SU-DHL-6 (cell line): ENCODE results near the gene ELMO1.

Source experiments
- H2AFZ ChIP-seq: fragments of 200-600 bp; sonication (generic); 2 replicates; pipeline ENCODE4 v1.6.1; 2014; ENCODE audit warnings: low read depth, mild to moderate bottlenecking, moderate library complexity, mixed read lengths, antibody characterized with exemption, low read length; ENCODE audit not compliant: severe bottlenecking
- H3F3A ChIP-seq: fragments of 200-600 bp; shearing (Covaris generic); 2 replicates; pipeline ENCODE4 v1.6.0; 2016; ENCODE audit warnings: antibody characterized with exemption, mild to moderate bottlenecking; ENCODE audit not compliant: insufficient read depth
- H3K27ac ChIP-seq: fragments of 200-600 bp; sonication (generic); 2 replicates; pipeline ENCODE4 v1.5.1; 2016; ENCODE audit warnings: low read depth, mild to moderate bottlenecking, low read length, moderate library complexity, mixed read lengths
- H3K27me3 ChIP-seq: fragments of 200-600 bp; sonication (generic), shearing (Covaris generic); 2 replicates; pipeline ENCODE4 v1.6.0; 2014; ENCODE audit warnings: mild to moderate bottlenecking, low read length
- H3K36me3 ChIP-seq: fragments of 200-600 bp; sonication (generic); 2 replicates; pipeline ENCODE4 v1.6.1; 2014; ENCODE audit warnings: mild to moderate bottlenecking, low read length, mixed read lengths
- H3K4me2 ChIP-seq: fragments of 300-600, 200-600 bp; shearing (Covaris generic), sonication (generic); 2 replicates; pipeline ENCODE4 v1.6.0; 2014; ENCODE audit warnings: low read length, low read depth, mild to moderate bottlenecking; ENCODE audit not compliant: poor library complexity, severe bottlenecking
- H3K4me3 ChIP-seq: fragments of 200-600 bp; sonication (generic); 2 replicates; pipeline ENCODE4 v1.5.1; 2014; ENCODE audit warnings: antibody characterized with exemption, low read length, mild to moderate bottlenecking, mixed read lengths; ENCODE audit not compliant: insufficient read depth, poor library complexity, severe bottlenecking
- H3K79me2 ChIP-seq: fragments of 200-600 bp; sonication (generic); 2 replicates; pipeline ENCODE4 v1.6.1; 2014; ENCODE audit warnings: mild to moderate bottlenecking, low read length, moderate library complexity; ENCODE audit not compliant: insufficient read depth
- H3K9ac ChIP-seq: fragments of 200-600 bp; sonication (generic); 2 replicates; pipeline ENCODE4 v1.7.0; 2014; ENCODE audit warnings: mild to moderate bottlenecking, low read length
- H3K9me2 ChIP-seq: fragments of 200-600 bp; sonication (generic); replicated peaks from 2 replicates; pipeline ENCODE4 v1.6.1; 2014; ENCODE audit warnings: low read length; ENCODE audit not compliant: insufficient read depth
- H3K9me3 ChIP-seq: fragments of 200-600 bp; sonication (generic); 2 replicates; pipeline ENCODE4 v1.6.1; 2014; ENCODE audit warnings: low read length, mixed read lengths; ENCODE audit not compliant: insufficient read depth
- H4K20me1 ChIP-seq: fragments of 200-600 bp; sonication (generic); 2 replicates; pipeline ENCODE4 v1.6.1; 2014; ENCODE audit warnings: low read depth, mild to moderate bottlenecking, antibody characterized with exemption, low read length, moderate library complexity, mixed read lengths
- CTCF ChIP-seq: fragments of 200-600 bp; sonication (generic); IDR thresholded peaks from one replicate; pipeline ENCODE4 v1.5.1; 2017; ENCODE audit warnings: antibody characterized with exemption, mild to moderate bottlenecking, low read length, moderate library complexity; ENCODE audit not compliant: insufficient read depth, poor library complexity, severe bottlenecking
- EZH2phosphoT487 ChIP-seq: fragments of 200-600 bp; sonication (generic), shearing (Covaris generic); conservative IDR thresholded peaks from 2 replicates; pipeline ENCODE4 v1.6.1; 2018; ENCODE audit warnings: mild to moderate bottlenecking, antibody characterized with exemption, low read length, moderate library complexity, mixed read lengths

The ELMO1 gene

GRCh38 chr7:36821617-36822016, 627.0 kb downstream of the ELMO1 start:
- TF ChIP-seq EZH2phosphoT487 (no peak), CTCF (no peak)
- Histone ChIP-seq H3K4me3 (no peak overlapping the region), H3K9me3 (no peaks in the 10 kb centered on the region), H3K36me3 (no peaks in the 10 kb centered on the region), H3K79me2 (no peaks in the 10 kb centered on the region), H4K20me1 (no peaks in the 10 kb centered on the region), H3K4me2 (no peak overlapping the region), H2AFZ (no peak overlapping the region), H3K9ac (no peak overlapping the region), H3K27me3 (no peaks in the 10 kb centered on the region), H3K27ac (no peak overlapping the region), H3F3A (no peaks in the 10 kb centered on the region), H3K9me2 (no peaks in the 10 kb centered on the region)

- H3K27ac ChIP-seq = no peak overlapping the region
- H3K4me3 ChIP-seq = no peak overlapping the region
- no peak overlapping the region for H3K9ac ChIP-seq
- TF ChIP-seq CTCF (no peak), EZH2phosphoT487 (no peak)
- H3K4me2 ChIP-seq = no peak overlapping the region
- H3K27me3 ChIP-seq = no peaks in the 10 kb centered on the region
- H3K9me3 ChIP-seq = no peaks in the 10 kb centered on the region
- no peaks in the 10 kb centered on the region for H3K9me2 ChIP-seq
- no peak overlapping the region for H2AFZ ChIP-seq
- H3K79me2 ChIP-seq = no peaks in the 10 kb centered on the region
- no peaks in the 10 kb centered on the region for H4K20me1 ChIP-seq
- no peaks in the 10 kb centered on the region for H3F3A ChIP-seq
- no peaks in the 10 kb centered on the region for H3K36me3 ChIP-seq
Observed at GRCh38 chr7:36820527-36821170, 628.0 kb downstream of the ELMO1 start.

GRCh38 chr7:36819639-36820038, 629.0 kb downstream of the ELMO1 start:
- Histone ChIP-seq H3K4me3 (no peak overlapping the region), H3K9ac (no peak overlapping the region), H3K79me2 (no peaks in the 10 kb centered on the region), H2AFZ (no peak overlapping the region), H3K27ac (no peak overlapping the region), H3K4me2 (no peak overlapping the region), H3K27me3 (no peaks in the 10 kb centered on the region), H3K36me3 (no peaks in the 10 kb centered on the region), H4K20me1 (no peaks in the 10 kb centered on the region), H3K9me2 (no peaks in the 10 kb centered on the region), H3K9me3 (no peaks in the 10 kb centered on the region), H3F3A (no peaks in the 10 kb centered on the region)
- TF ChIP-seq EZH2phosphoT487 (no peak), CTCF (no peak)
